Fibroblast of mammary gland (primary cell): Measurements from ENCODE around the gene USH1C.

Source experiments
- DNase-seq: peaks from one replicate; pipeline ENCODE4 v3.0.0-alpha.2; 2010; ENCODE audit warnings: low read depth
- H3K4me3 ChIP-seq: 2 replicates; pipeline ENCODE4 v1.5.1; 2011; ENCODE audit warnings: low read depth, mild to moderate bottlenecking, low read length, moderate library complexity; ENCODE audit not compliant: control insufficient read depth
- TF ChIP-seq, protein P1 (sequence below): conservative IDR thresholded peaks from 2 replicates; pipeline ENCODE4 v1.5.1; 2011; ENCODE audit warnings: low read depth, low read length, inconsistent platforms; ENCODE audit not compliant: control insufficient read depth, insufficient read depth

USH1C gene

GRCh38 chr11:17463546-17464174, 80.6 kb downstream of the USH1C start:
- DNase-seq, result no peak
- TF ChIP-seq, protein P1, sequence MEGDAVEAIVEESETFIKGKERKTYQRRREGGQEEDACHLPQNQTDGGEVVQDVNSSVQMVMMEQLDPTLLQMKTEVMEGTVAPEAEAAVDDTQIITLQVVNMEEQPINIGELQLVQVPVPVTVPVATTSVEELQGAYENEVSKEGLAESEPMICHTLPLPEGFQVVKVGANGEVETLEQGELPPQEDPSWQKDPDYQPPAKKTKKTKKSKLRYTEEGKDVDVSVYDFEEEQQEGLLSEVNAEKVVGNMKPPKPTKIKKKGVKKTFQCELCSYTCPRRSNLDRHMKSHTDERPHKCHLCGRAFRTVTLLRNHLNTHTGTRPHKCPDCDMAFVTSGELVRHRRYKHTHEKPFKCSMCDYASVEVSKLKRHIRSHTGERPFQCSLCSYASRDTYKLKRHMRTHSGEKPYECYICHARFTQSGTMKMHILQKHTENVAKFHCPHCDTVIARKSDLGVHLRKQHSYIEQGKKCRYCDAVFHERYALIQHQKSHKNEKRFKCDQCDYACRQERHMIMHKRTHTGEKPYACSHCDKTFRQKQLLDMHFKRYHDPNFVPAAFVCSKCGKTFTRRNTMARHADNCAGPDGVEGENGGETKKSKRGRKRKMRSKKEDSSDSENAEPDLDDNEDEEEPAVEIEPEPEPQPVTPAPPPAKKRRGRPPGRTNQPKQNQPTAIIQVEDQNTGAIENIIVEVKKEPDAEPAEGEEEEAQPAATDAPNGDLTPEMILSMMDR, result no peak

DNA sequence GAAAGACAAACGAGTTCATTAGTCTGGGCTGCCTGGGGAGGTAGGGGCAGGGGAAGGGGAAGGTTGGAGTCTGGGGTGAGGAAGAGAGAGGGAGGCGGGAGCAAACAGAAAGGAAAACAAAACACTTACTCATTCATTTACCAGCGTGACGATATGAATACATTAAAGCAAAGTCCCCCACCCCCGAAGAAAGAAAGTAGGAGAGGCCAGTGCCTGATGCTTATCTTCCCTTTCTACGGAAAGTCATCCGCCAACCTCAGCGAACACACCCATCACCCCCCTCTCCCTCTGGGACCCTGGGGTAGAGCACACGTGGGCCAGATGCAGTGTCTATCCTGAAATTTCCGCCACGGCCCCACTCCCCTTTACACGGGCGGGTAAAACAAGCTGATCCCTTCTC, 81.3 kb downstream of the USH1C start:
- H3K4me3 ChIP-seq, result no peak overlapping the region
- no peak for DNase-seq
- TF ChIP-seq, protein P1, result no peak

More at GRCh38 chr11:17463546-17464174, 80.6 kb downstream of the USH1C start:
- H3K4me3 ChIP-seq, result no peak overlapping the region

- TF ChIP-seq, protein P1, result no peak
- DNase-seq, result no peak
- H3K4me3 ChIP-seq, result no peak overlapping the region
Observed at GRCh38 chr11:17460406-17460805, 83.8 kb downstream of the USH1C start.

- TF ChIP-seq, protein P1, result no peak
- DNase-seq, result peak; percentile 24
Observed at GRCh38 chr11:17459236-17459896, 84.8 kb downstream of the USH1C start.

GRCh38 chr11:17458268-17458667, 85.9 kb downstream of the USH1C start:
- no peak overlapping the region for H3K4me3 ChIP-seq
- TF ChIP-seq, protein P1, result no peak
- no peak for DNase-seq

More at GRCh38 chr11:17459236-17459896, 84.8 kb downstream of the USH1C start:
- H3K4me3 ChIP-seq, result no peak overlapping the region

GRCh38 chr11:17457396-17458173, 86.6 kb downstream of the USH1C start:
- TF ChIP-seq, protein P1, result no peak
- no peak for DNase-seq
- H3K4me3 ChIP-seq, result no peak overlapping the region
